ENCODE measurements around the gene ZC3H12D.
"Not testable (repeated sequence)": the region's sequence is repeated elsewhere in the genome, so short reads cannot be mapped to it uniquely, and the experiment has no call there.

ZC3H12D gene

DNA sequence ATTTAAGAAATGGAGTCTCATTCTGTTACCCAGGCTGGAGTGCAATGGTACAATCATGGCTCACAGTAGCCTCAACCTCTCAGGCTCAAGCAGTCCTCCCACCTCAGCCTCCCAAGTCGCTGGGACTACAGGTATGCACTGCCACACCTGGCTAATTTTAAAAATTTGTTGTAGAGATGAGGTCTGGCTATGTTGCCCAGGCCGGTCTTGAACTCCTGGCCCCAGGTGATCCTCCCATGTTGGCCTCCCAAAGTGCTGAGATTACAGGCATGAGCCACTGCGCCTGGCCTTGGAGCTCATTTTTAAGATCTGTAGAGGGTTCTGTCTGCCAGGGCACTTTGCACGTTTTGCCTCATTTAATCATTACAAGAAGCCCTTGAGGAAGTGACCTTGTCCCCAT is 17.5 kb downstream of the ZC3H12D start:
- DNase-seq (ENCODE audit: low spot score): no peak
- in situ Hi-C loops (cut with MboI; ENCODE audit: low sequenced_read_pairs, unreplicated experiment): no loop called here
- TF ChIP-seq, protein P1, sequence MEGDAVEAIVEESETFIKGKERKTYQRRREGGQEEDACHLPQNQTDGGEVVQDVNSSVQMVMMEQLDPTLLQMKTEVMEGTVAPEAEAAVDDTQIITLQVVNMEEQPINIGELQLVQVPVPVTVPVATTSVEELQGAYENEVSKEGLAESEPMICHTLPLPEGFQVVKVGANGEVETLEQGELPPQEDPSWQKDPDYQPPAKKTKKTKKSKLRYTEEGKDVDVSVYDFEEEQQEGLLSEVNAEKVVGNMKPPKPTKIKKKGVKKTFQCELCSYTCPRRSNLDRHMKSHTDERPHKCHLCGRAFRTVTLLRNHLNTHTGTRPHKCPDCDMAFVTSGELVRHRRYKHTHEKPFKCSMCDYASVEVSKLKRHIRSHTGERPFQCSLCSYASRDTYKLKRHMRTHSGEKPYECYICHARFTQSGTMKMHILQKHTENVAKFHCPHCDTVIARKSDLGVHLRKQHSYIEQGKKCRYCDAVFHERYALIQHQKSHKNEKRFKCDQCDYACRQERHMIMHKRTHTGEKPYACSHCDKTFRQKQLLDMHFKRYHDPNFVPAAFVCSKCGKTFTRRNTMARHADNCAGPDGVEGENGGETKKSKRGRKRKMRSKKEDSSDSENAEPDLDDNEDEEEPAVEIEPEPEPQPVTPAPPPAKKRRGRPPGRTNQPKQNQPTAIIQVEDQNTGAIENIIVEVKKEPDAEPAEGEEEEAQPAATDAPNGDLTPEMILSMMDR (IDR thresholded peaks at IDR 0.05; ENCODE audit: borderline replicate concordance, control extremely low read depth, extremely low read depth, insufficient read depth, missing control alignments): no peak

DNA sequence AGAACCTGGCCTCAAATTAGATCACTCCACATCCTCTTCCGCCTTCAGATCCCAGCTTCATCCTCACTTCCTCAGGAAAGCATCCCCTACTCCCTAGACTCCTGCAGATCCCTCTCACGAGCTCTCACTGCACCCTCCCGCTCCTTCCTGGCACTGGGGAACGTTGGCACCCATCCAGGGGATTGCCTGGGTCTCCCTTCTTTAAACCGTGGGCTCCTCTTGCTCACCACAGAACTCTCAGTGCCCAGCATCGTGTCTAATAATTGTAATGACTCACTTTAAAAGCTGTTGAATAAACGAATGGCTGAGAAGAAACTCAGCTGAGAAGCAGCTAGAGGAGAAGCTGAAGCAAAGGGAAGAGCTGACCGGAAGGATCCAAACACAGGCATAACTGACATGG is 20.4 kb downstream of the ZC3H12D start:
- TF ChIP-seq, protein P1 (IDR thresholded peaks at IDR 0.05; ENCODE audit: borderline replicate concordance, control extremely low read depth, extremely low read depth, insufficient read depth, missing control alignments): no peak
- DNase-seq (ENCODE audit: low spot score): no peak
- in situ Hi-C loops (cut with MboI; ENCODE audit: low sequenced_read_pairs, unreplicated experiment): no loop called here

DNA sequence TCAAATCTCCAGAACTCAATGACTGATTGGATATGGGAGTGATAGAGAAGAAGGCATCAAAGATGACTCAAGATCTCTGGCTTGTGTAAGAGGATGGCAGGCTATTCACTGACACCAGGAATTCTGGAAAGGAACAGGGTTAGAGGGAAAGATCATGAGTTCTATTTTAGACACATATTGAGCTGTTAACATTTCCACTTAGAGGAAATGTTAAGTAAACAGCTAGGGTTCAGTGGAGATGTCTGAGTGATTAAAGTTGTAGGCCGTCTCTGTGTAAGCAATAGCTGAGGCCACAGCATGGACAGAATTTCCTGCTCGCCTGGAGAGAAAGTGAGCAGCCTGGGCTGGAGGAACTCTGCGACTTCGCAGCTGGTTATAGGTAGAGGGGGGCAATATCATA is 21.0 kb downstream of the ZC3H12D start:
- TF ChIP-seq, protein P1 (IDR thresholded peaks at IDR 0.05; ENCODE audit: borderline replicate concordance, control extremely low read depth, extremely low read depth, insufficient read depth, missing control alignments): no peak
- DNase-seq (ENCODE audit: low spot score): no peak
- in situ Hi-C loops (cut with MboI; ENCODE audit: low sequenced_read_pairs, unreplicated experiment): no loop called here

DNA sequence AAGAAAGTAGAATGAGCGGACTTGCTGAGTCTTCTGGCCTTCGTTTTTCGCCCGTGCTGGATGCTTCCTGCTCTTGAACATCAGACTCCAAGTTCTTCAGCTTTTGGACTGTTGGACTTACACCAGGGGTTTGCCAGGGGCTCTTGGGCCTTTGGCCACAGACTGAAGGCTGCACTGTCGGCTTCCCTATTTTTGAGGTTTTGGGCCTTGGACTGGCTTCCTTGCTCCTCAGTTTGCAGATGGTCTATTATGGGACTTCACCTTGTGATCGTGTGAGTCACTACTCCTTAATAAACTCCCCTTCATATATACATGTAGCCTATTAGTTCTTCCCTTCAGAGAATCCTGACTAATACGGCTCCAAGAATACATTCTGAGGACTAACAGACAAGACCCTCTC is 22.1 kb downstream of the ZC3H12D start:
- DNase-seq (ENCODE audit: low spot score); in situ Hi-C loops (cut with MboI; ENCODE audit: low sequenced_read_pairs, unreplicated experiment): not testable (repeated sequence)

DNA sequence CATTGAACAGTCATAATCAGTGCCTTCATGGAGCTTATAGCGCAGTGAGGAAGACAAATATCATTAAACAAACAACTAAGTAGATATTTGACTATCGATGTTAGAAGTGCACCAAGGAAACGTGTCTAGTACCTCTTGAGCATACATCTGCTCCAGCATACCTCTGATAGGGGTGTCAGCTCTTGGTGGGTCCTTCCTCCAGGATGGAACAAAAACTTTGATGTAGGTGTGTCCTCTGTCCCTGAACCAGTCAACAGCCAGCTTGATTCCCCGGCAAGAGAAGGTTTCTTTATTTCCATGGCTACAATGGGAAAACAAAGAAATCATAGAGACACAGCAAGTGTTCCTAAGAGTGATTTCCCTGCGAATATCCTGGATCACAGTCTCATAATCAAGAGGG is 23.1 kb downstream of the ZC3H12D start:
- DNase-seq (ENCODE audit: low spot score): no peak
- in situ Hi-C loops (cut with MboI; ENCODE audit: low sequenced_read_pairs, unreplicated experiment): no loop called here
- TF ChIP-seq, protein P1 (IDR thresholded peaks at IDR 0.05; ENCODE audit: borderline replicate concordance, control extremely low read depth, extremely low read depth, insufficient read depth, missing control alignments): no peak

DNA sequence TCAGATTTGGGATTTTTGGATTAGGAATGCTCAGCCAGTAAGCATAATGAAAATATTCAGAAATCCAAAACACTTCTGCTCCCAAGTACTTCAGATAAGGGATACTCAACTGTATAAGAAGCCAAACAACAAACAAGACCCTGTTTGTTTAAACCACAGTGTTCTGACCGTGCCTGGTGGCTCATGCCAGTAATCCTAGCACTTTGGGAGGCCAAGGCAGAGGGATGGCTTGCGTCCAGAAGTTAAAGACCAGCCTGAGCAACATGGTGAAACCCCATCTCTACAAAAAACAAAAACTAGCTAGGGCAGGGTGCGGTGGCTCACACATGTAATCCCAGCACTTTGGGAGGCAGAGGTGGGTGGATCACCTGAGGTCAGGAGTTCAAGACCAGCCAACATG is 24.6 kb downstream of the ZC3H12D start:
- DNase-seq (ENCODE audit: low spot score); in situ Hi-C loops (cut with MboI; ENCODE audit: low sequenced_read_pairs, unreplicated experiment): not testable (repeated sequence)

DNA sequence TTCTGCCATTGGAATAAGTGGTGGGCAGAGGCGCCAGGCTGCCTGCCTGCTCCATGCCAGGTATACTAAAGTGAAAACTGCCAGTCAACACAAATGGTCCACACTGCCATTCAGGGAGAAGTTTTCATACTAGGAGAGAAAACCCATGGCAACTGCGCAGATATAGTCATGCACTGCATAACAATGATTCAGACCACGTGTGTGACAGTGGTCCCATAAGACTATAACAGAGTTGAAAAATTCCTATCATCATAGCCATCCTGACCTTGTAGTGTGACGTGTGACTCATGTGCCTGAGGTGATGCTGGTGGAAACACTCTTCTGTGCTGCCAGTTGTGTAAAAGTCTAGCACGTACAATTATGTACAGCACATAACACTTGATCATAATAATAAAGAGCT is 25.1 kb downstream of the ZC3H12D start:
- in situ Hi-C loops (cut with MboI; ENCODE audit: low sequenced_read_pairs, unreplicated experiment): no loop called here
- DNase-seq (ENCODE audit: low spot score): no peak
- TF ChIP-seq, protein P1 (IDR thresholded peaks at IDR 0.05; ENCODE audit: borderline replicate concordance, control extremely low read depth, extremely low read depth, insufficient read depth, missing control alignments): no peak

DNA sequence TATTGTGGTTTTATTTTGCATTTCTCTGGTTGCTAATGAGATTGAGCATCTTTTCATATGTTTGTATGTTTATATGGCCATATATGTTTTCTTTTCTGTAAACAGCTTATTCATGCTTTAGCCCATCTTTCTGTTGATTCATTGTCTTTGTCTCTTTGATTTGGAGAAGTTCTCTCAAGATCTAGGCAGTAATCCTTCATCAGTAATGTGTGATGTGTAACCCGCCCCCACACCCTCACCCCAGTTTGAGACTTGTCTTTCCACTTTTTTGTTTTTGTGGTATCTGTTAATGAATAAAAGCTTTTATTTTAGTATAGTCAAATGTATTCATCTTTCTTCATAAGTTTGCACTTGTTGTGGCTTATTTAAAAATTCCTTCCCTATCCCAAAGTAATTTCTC is 26.0 kb downstream of the ZC3H12D start:
- DNase-seq (ENCODE audit: low spot score): no peak
- TF ChIP-seq, protein P1 (IDR thresholded peaks at IDR 0.05; ENCODE audit: borderline replicate concordance, control extremely low read depth, extremely low read depth, insufficient read depth, missing control alignments): no peak
- in situ Hi-C loops (cut with MboI; ENCODE audit: low sequenced_read_pairs, unreplicated experiment): no loop called here

Data from GM13976 (cell line).